Brain microvascular endothelial cell (primary cell): ENCODE data around the gene CAVIN1.

Experiments
- DNase-seq: peaks from one replicate; pipeline ENCODE4 v3.0.0-alpha.2; 2020
- H3K27ac ChIP-seq: fragments of 250-450 bp; sonication (Bioruptor Pico); 2 replicates; pipeline ENCODE4 v1.5.1; 2020; ENCODE audit warnings: mild to moderate bottlenecking, moderate library complexity
- H3K27me3 ChIP-seq: fragments of 250-450 bp; sonication (Bioruptor Pico); replicated peaks from 2 replicates; pipeline ENCODE4 v1.5.1; 2020; ENCODE audit warnings: mild to moderate bottlenecking
- H3K36me3 ChIP-seq: fragments of 250-450 bp; sonication (Bioruptor Pico); replicated peaks from 2 replicates; pipeline ENCODE4 v1.5.1; 2020; ENCODE audit warnings: mild to moderate bottlenecking
- H3K4me3 ChIP-seq: 2 replicates; pipeline ENCODE4 v1.5.1; 2011; ENCODE audit warnings: low read depth, mild to moderate bottlenecking, control low read depth, low read length, moderate library complexity
- in situ Hi-C: cut with HindIII; loops from 2 replicates; pipeline ENCODE4 v1.10.0; 2017; ENCODE audit warnings: low sequenced_read_pairs, low pct_ligation_motif_present
- TF ChIP-seq, protein P1 (sequence below): IDR thresholded peaks from 2 replicates; pipeline ENCODE4 v1.5.1; 2011; ENCODE audit warnings: low read depth, mild to moderate bottlenecking, moderate library complexity, low read length, control low read depth, inconsistent platforms; ENCODE audit errors: missing control alignments

Gene CAVIN1

DNA sequence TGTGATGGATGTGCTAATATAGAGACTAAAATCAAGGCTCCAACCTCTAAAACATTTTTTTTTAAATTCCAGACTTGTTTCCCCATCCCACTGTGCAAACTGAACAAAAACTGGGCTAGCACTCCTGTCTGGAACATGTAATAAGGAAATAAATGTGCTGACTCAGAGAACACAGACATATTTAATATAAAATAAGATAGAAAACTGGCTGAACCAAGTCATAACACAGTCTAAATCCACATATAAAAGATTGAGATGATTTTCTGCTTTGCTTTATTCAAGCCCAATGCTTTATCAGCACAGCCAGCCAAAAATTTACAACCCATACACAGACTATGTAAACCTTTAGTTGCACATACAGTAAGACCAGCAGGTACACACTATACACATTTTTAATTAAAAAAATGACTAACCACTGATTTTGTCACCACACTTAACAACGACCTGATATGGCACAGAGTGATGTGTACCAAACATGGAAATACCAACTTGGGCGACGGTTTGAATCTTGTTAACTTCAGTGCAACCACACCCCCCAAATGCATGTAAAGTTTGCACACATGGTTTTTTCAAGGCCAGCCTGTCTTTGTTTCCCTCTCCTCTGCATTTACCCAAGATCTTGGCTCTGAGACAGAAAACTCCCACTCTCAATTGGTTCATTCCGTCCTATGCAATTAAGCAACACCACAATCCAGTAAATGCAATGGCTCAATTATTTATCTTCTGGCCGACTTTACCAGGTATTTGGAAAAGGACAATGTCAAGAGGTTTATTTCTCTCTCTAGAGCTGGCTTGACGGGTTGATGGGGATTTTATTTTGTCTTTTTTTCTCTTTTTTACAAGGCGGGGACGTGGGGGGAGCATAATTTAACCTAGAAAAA is 36.0 kb downstream of the CAVIN1 start:
- TF ChIP-seq, protein P1, sequence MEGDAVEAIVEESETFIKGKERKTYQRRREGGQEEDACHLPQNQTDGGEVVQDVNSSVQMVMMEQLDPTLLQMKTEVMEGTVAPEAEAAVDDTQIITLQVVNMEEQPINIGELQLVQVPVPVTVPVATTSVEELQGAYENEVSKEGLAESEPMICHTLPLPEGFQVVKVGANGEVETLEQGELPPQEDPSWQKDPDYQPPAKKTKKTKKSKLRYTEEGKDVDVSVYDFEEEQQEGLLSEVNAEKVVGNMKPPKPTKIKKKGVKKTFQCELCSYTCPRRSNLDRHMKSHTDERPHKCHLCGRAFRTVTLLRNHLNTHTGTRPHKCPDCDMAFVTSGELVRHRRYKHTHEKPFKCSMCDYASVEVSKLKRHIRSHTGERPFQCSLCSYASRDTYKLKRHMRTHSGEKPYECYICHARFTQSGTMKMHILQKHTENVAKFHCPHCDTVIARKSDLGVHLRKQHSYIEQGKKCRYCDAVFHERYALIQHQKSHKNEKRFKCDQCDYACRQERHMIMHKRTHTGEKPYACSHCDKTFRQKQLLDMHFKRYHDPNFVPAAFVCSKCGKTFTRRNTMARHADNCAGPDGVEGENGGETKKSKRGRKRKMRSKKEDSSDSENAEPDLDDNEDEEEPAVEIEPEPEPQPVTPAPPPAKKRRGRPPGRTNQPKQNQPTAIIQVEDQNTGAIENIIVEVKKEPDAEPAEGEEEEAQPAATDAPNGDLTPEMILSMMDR, result no peak
- Histone ChIP-seq H3K27me3 (no peaks in the 10 kb centered on the region), H3K36me3 (no peaks in the 10 kb centered on the region), H3K27ac (no peak overlapping the region), H3K4me3 (peak overlapping the region; percentile 93)
- in situ Hi-C loops, result no loop called here
- DNase-seq, result no peak

DNA sequence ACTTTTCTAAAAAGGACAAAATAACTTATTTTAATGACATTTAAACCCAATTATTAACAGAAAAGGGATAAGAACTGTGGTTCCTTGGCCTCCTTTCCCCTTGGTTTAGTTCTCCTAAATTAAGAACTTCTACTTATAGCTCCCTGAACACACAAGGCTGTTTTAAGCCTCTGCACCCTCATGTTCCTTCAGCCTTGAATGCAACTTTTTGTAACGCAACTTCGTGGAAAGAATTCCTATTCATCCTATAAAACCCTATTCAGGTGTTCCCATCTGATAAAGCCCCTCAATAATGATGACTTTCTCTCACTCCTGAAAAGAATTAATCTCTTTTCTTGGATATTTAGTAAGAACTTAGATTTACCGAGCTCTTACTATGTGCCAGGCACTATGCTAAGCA is 41.2 kb downstream of the CAVIN1 start:
- H3K27ac ChIP-seq, result no peak overlapping the region
- no peak for DNase-seq
- in situ Hi-C loops, result no loop called here
- H3K4me3 ChIP-seq, result no peak overlapping the region
- TF ChIP-seq, protein P1, result no peak
- no peaks in the 10 kb centered on the region for H3K27me3 ChIP-seq
- H3K36me3 ChIP-seq, result peaks cover 3% of the 10 kb centered on the region

DNA sequence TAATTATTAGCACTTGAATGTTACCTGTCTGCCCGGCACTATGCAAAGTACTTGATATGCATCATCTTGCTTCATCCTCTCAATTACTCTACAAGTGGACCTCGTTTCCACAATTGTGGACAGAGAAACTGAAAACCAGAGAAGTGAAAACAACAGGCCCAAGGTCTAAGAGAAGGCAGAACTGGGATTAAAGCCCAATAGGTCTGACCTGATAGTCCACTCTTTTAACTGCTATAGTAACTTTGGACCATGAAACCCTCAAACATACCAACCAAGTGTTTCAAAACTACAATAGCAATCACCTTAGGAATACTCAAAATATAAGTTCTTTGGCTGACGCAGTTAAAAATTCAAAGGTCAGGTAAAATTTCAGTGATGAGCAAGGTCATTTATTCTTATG is 42.1 kb downstream of the CAVIN1 start:
- in situ Hi-C loops, result no loop called here
- Histone ChIP-seq H3K4me3 (no peak overlapping the region), H3K36me3 (peaks cover 3% of the 10 kb centered on the region), H3K27ac (no peak overlapping the region), H3K27me3 (no peaks in the 10 kb centered on the region)
- DNase-seq, result no peak
- TF ChIP-seq, protein P1, result no peak

DNA sequence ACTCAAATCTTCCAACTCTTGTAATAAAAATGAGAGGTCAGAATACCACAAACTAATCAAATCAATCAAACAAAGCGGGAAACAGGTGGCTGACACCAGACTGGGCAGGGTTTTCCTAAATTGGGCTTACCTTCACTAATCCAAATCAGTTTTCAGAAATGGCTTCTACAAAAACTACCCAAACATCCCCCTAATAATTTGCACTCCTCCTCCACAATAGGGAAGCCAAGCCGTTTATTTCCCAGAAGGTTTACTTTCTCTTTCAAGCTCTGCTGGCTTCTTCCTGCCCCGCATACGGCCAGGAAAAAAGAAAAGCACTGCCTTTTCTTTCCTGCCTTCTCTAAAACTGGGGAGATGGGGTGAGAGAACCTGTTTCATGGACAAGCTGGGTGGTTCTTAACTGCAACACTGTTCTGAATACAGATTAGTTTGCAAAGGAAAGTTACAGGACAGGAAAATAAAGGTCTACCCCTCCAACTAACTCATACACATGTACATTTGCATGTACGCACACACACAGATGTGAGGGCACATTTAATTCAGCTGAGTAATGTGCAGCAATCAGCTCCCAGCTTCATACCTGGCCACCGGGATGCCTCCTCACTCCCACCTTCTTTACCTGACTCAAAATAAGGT is 44.0 kb downstream of the CAVIN1 start:
- Histone ChIP-seq H3K36me3 (peaks cover 3% of the 10 kb centered on the region), H3K27ac (no peak overlapping the region), H3K27me3 (no peaks in the 10 kb centered on the region), H3K4me3 (no peak overlapping the region)
- no peak for DNase-seq
- in situ Hi-C loops, result no loop called here
- TF ChIP-seq, protein P1, result no peak

DNA sequence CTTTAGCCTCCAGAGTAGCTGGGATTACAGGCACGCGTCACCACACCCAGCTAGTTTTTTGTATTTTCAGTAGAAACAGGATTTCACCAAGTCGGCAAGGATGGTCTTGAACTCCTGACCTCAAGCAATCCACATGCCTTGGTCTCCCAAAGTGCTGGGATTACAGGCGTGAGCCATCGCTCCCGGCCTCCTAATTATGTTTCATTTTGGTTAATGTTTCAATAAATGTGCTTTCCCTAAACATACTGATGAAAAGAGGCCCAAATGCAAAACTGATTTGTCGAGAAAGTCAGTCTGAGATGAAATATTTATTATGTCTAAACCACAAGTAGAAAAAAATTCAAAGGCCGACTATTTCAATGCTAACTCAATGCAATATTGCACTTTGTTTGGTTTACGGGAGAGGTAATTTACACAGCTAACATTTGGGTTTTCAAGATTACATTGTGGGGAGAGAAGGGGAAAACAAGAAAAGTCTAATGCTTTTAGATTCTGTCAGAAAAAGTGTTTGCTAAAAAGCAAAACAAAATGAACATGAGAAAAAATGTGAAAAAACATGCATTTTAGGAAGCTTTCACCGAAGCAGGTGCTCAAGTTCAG is 44.6 kb downstream of the CAVIN1 start:
- in situ Hi-C loops, result no loop called here
- peaks cover 3% of the 10 kb centered on the region for H3K36me3 ChIP-seq
- no peak overlapping the region for H3K4me3 ChIP-seq
- no peak overlapping the region for H3K27ac ChIP-seq
- TF ChIP-seq, protein P1, result no peak
- no peak for DNase-seq
- no peaks in the 10 kb centered on the region for H3K27me3 ChIP-seq
